Upper lobe of left lung (tissue), 4 donors: ENCODE data around the gene ALDH3B1.

Experiments used
- CTCF ChIP-seq, 6 experiments: fragments of 450-650 bp in 4 of 6; fragments of 200-600 bp in 2 of 6; sonication (generic) in 2 of 6; IDR thresholded peaks; one replicate each; pipeline ENCODE4 v1.5.1; 2016 to 2019; ENCODE audit warnings: antibody characterized with exemption in 6 of 6
- EP300 ChIP-seq, 4 donors: sonication (generic); formaldehyde crosslinking; IDR thresholded peaks; one replicate each; pipeline ENCODE4 v1.5.1; 2017; ENCODE audit warnings: antibody characterized with exemption in 4 of 4, control low read depth in 2 of 4
- POLR2A ChIP-seq, 4 donors: fragments of 450-650 bp; IDR thresholded peaks; one replicate each; pipeline ENCODE4 v1.5.1; 2016 to 2017; ENCODE audit warnings: antibody characterized with exemption in 4 of 4, mild to moderate bottlenecking in 2 of 4
- POLR2AphosphoS5 ChIP-seq, 2 donors: sonication (generic); formaldehyde crosslinking; IDR thresholded peaks; one replicate each; pipeline ENCODE4 v1.5.1; 2017; ENCODE audit warnings: antibody characterized with exemption in 2 of 2

GRCh38 chr11:68037411-68038225 is 27.5 kb downstream of the ALDH3B1 start:
- TF ChIP-seq POLR2AphosphoS5 (IDR thresholded peaks at IDR 0.05) (no peak), EP300 (IDR thresholded peaks at IDR 0.05) (no peak), CTCF (IDR thresholded peaks at IDR 0.05) (no peak), POLR2A (IDR thresholded peaks at IDR 0.05) (no peak)
